ENCODE measurements around the gene GRID2IP.

Gene GRID2IP

DNA sequence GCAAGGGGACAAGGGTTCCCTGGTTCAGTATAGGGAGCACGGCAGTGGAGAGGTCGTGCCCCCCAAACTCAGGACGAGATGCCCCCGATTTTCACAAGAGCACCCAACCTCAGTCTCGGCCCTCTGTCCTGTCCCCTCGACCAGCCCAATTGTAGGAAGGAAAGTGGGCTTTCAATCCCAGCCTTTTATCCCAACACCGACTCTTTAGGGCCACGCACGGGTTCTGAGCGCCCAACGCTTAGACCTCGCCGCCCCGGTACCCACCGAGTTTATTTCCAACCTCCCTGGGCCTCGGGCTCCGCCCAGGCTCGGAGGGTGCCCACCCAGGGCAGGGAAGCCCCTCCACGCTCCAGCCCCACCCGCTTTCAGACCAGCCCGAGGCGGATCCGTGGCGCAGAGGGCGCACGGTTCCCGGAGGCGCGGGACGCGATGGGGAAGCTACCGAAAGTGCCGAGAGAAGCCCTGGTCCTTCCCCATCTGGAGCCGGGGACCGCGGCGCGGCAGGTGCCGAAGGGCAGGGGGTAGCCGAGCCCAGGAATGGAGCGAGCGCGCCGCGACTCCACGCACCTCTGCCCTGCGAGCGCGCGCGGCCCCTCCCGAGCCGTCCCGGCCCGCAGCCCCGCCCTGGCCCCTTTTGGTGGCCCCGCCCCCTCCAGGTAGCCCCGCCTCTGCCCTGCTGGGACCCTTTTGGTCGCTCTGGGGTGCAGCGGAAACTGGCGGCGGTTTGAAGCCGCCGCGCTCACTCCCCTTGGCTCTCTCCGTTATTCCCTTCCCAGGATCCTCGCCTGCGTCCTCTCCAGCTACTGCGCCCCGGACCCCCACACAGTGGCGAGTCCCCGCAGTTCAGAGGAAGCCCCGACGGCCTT lies 20.4 kb downstream of the GRID2IP start:
- H3K4me1 ChIP-seq (ENCODE audit: control insufficient read depth, low read depth, low read length): no peaks in the 10 kb centered on the region
- DNase-seq: peak; percentile 54
- H3K4me2 ChIP-seq (ENCODE audit: low read length): peak overlapping the region; percentile 47
- no peak overlapping the region for H4K8ac ChIP-seq (ENCODE audit: low read depth, low read length)
- H3K56ac ChIP-seq (ENCODE audit: low read length): peak overlapping the region; percentile 69
- no peak overlapping the region for H3K4ac ChIP-seq (ENCODE audit: low read depth, low read length)
- peak overlapping the region; percentile 58 for H3K9ac ChIP-seq (ENCODE audit: low read length)
- no peaks in the 10 kb centered on the region for H3K36me3 ChIP-seq (ENCODE audit: control insufficient read depth, insufficient read depth, low read length)
- no CpG with 5 or more reads among the region's 74 CpGs for WGBS (ENCODE audit: extremely low coverage, insufficient coverage, low lambda C conversion rate)
- no peak overlapping the region for H3K27ac ChIP-seq (ENCODE audit: low read depth, low read length)
- H2BK120ac ChIP-seq (ENCODE audit: low read depth, low read length): no peak overlapping the region
- H3K4me3 ChIP-seq (ENCODE audit: low read length): peak overlapping the region; percentile 55
- H3K79me1 ChIP-seq (ENCODE audit: low read length): no peaks in the 10 kb centered on the region
- H3K18ac ChIP-seq (ENCODE audit: low read length): peak overlapping the region; percentile 42
- no peak overlapping the region for H2AK5ac ChIP-seq (ENCODE audit: low read length)
- no peaks in the 10 kb centered on the region for H3K79me2 ChIP-seq (ENCODE audit: control insufficient read depth, insufficient read depth, low read length)
- H3K23ac ChIP-seq (ENCODE audit: low read length): no peak overlapping the region
- H4K5ac ChIP-seq (ENCODE audit: low read length): no peak overlapping the region
- H2BK15ac ChIP-seq (replicated peaks; ENCODE audit: low read depth): no peak overlapping the region
- H2BK5ac ChIP-seq (ENCODE audit: low read length): no peak overlapping the region
- peaks cover 8% of the 10 kb centered on the region for H3K27me3 ChIP-seq (ENCODE audit: insufficient read depth, low read length, poor library complexity)

DNA sequence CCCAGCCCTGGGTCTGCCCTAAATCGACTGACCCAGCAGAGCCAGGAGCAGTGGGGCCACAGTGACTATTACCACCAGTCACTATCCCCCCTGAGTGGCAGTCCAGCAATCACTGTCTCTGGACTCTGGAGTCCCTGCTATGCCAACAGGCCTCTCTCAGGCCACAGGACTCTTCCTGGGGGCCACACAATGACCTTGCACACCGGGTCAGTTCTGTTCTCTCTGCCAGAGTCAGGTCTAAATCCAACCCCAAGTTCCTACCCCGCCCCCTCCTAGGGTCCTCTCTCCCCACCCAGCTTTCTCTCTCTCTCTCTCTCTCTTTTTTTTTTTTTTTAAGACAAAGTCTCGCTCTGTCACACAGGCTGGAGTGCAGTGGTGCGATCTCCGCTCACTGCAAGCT lies 21.6 kb downstream of the GRID2IP start:
- no peak overlapping the region for H2BK5ac ChIP-seq (ENCODE audit: low read length)
- no peak overlapping the region for H3K4me3 ChIP-seq (ENCODE audit: low read length)
- H3K4me1 ChIP-seq (ENCODE audit: control insufficient read depth, low read depth, low read length): no peaks in the 10 kb centered on the region
- H3K36me3 ChIP-seq (ENCODE audit: control insufficient read depth, insufficient read depth, low read length): no peaks in the 10 kb centered on the region
- no peak overlapping the region for H2BK120ac ChIP-seq (ENCODE audit: low read depth, low read length)
- no peaks in the 10 kb centered on the region for H3K79me1 ChIP-seq (ENCODE audit: low read length)
- no peak overlapping the region for H3K4me2 ChIP-seq (ENCODE audit: low read length)
- no peak overlapping the region for H3K56ac ChIP-seq (ENCODE audit: low read length)
- H4K5ac ChIP-seq (ENCODE audit: low read length): no peak overlapping the region
- no peaks in the 10 kb centered on the region for H3K79me2 ChIP-seq (ENCODE audit: control insufficient read depth, insufficient read depth, low read length)
- no CpG with 5 or more reads among the region's 6 CpGs for WGBS (ENCODE audit: extremely low coverage, insufficient coverage, low lambda C conversion rate)
- H3K27me3 ChIP-seq (ENCODE audit: insufficient read depth, low read length, poor library complexity): peaks cover 8% of the 10 kb centered on the region
- no peak overlapping the region for H2BK15ac ChIP-seq (replicated peaks; ENCODE audit: low read depth)
- no peak for DNase-seq
- H4K8ac ChIP-seq (ENCODE audit: low read depth, low read length): no peak overlapping the region
- no peak overlapping the region for H3K4ac ChIP-seq (ENCODE audit: low read depth, low read length)
- H3K18ac ChIP-seq (ENCODE audit: low read length): no peak overlapping the region
- H2AK5ac ChIP-seq (ENCODE audit: low read length): no peak overlapping the region
- no peak overlapping the region for H3K27ac ChIP-seq (ENCODE audit: low read depth, low read length)
- H3K9ac ChIP-seq (ENCODE audit: low read length): no peak overlapping the region
- H3K23ac ChIP-seq (ENCODE audit: low read length): no peak overlapping the region

DNA sequence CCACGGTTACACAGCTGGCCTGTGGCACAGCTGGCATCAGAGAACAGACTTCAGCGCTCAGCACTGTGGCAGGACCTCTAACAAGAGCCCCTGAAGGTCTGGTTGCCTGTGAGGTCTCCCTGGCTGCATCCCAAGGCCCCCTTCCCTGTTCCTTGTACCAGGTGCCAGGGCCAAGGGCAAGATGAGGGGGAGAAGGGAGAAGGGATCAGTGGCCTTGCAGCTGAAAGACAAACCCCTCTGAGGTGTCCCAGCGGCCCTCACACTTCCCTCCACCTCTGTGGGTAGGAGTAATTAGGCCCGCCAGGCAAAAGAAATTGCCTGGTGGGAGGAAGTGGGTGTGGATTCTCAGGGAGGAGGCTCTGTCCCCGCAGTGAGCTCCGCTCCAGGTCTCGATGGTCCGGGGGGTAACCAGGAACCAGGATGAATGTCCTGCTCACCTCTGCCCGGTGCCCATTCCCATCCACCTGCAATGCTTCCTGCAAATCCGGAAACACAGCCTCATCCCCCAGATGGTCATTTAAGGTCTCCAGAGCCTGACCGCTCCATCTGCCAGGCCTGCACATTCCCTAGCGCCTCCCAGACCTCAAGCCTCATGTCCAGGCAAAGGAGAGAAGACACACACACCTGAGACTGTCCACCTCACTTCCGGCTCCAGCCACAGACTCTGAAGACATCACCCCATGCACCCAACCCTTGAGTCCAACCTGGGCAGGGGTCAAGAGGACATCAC lies 22.7 kb downstream of the GRID2IP start:
- Histone ChIP-seq H3K4me2 (ENCODE audit: low read length) (no peak overlapping the region), H3K79me2 (ENCODE audit: control insufficient read depth, insufficient read depth, low read length) (no peaks in the 10 kb centered on the region), H2BK5ac (ENCODE audit: low read length) (no peak overlapping the region), H3K27me3 (ENCODE audit: insufficient read depth, low read length, poor library complexity) (peaks cover 8% of the 10 kb centered on the region), H2AK5ac (ENCODE audit: low read length) (no peak overlapping the region), H3K27ac (ENCODE audit: low read depth, low read length) (no peak overlapping the region), H4K8ac (ENCODE audit: low read depth, low read length) (no peak overlapping the region), H3K23ac (ENCODE audit: low read length) (no peak overlapping the region), H3K4me1 (ENCODE audit: control insufficient read depth, low read depth, low read length) (no peaks in the 10 kb centered on the region), H2BK120ac (ENCODE audit: low read depth, low read length) (no peak overlapping the region), H3K4me3 (ENCODE audit: low read length) (no peak overlapping the region), H4K5ac (ENCODE audit: low read length) (no peak overlapping the region), H3K56ac (ENCODE audit: low read length) (no peak overlapping the region), H3K4ac (ENCODE audit: low read depth, low read length) (no peak overlapping the region), H2BK15ac (replicated peaks; ENCODE audit: low read depth) (no peak overlapping the region), H3K79me1 (ENCODE audit: low read length) (no peaks in the 10 kb centered on the region), H3K18ac (ENCODE audit: low read length) (no peak overlapping the region), H3K9ac (ENCODE audit: low read length) (no peak overlapping the region), H3K36me3 (ENCODE audit: control insufficient read depth, insufficient read depth, low read length) (no peaks in the 10 kb centered on the region)
- no CpG with 5 or more reads among the region's 13 CpGs for WGBS (ENCODE audit: extremely low coverage, insufficient coverage, low lambda C conversion rate)
- DNase-seq: no peak

DNA sequence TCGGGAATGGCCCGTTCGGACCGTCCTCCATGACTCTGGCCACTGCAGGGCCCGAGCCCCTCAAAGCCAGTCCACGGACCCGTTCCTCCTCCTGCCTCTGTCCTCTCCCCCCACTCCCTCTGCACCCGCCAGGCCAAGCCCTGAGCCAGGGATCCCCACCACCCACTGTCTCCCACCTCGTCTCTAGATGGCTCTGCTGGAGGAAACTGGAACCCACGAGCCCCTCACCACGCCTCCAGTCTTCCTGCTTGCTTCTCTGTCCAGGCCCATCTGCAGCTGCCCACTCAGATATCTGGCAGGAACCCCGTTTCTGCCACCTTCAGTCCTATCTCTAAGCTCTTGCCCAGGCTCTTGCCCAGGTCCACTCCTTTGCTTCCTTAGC lies 24.3 kb downstream of the GRID2IP start:
- H3K4me3 ChIP-seq (ENCODE audit: low read length): no peak overlapping the region
- H4K5ac ChIP-seq (ENCODE audit: low read length): no peak overlapping the region
- H3K23ac ChIP-seq (ENCODE audit: low read length): peak overlapping the region; percentile 66

DNA sequence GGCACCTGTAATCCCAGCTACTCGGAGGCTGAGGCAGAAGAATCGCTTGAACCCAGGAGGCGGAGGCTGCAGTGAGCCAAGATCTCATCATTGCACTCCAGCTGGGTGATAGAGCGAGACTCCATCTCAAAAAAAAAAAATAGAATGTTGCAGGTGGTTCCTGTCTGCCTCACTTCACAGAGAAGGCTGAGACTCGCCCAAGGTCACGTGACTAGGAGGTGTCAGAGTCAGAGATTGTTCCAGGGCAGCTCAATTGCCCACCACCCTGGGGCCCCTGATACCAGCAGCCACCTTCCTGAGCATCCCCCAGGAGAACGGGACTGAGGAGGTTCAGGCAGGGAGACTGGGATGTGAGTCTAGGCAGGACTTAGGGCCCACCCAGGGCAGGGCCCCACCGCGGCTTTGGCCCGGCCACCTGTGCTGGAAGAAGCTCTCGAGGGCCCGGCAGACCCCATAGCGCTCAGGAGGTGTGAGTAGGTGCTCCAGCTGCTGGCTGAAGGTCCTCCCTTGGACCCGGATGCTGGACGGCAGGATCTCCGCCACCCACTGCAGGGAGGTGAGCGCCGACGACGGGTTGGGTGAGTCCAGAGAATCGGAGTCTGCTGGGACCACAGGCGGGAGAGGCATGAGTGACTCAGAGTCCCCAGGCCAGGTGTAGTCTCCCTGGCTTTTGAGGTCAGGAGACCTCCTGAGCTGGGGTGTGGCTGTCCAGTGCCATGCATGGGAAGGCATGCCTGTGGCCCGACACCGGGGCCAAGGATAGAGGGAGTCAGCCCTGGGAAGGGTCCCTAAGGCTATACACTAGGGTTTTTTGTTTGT lies 30.9 kb downstream of the GRID2IP start:
- Histone ChIP-seq H3K27me3 (ENCODE audit: insufficient read depth, low read length, poor library complexity) (no peaks in the 10 kb centered on the region), H3K18ac (ENCODE audit: low read length) (no peak overlapping the region), H3K36me3 (ENCODE audit: control insufficient read depth, insufficient read depth, low read length) (no peaks in the 10 kb centered on the region), H3K23ac (ENCODE audit: low read length) (no peak overlapping the region), H3K79me2 (ENCODE audit: control insufficient read depth, insufficient read depth, low read length) (no peaks in the 10 kb centered on the region), H2BK15ac (replicated peaks; ENCODE audit: low read depth) (no peak overlapping the region), H4K8ac (ENCODE audit: low read depth, low read length) (no peak overlapping the region), H3K9ac (ENCODE audit: low read length) (no peak overlapping the region), H3K79me1 (ENCODE audit: low read length) (no peaks in the 10 kb centered on the region), H2AK5ac (ENCODE audit: low read length) (no peak overlapping the region), H3K4me3 (ENCODE audit: low read length) (no peak overlapping the region), H3K4me2 (ENCODE audit: low read length) (no peak overlapping the region), H3K56ac (ENCODE audit: low read length) (no peak overlapping the region), H4K5ac (ENCODE audit: low read length) (no peak overlapping the region), H3K27ac (ENCODE audit: low read depth, low read length) (no peak overlapping the region), H2BK120ac (ENCODE audit: low read depth, low read length) (no peak overlapping the region), H3K4ac (ENCODE audit: low read depth, low read length) (no peak overlapping the region), H2BK5ac (ENCODE audit: low read length) (no peak overlapping the region), H3K4me1 (ENCODE audit: control insufficient read depth, low read depth, low read length) (no peaks in the 10 kb centered on the region)
- DNase-seq: no peak
- WGBS (ENCODE audit: extremely low coverage, insufficient coverage, low lambda C conversion rate): no CpG with 5 or more reads among the region's 24 CpGs

More for the DNA sequence above, 24.3 kb downstream of the GRID2IP start:
- Histone ChIP-seq H4K8ac (ENCODE audit: low read depth, low read length) (no peak overlapping the region), H3K79me1 (ENCODE audit: low read length) (no peaks in the 10 kb centered on the region), H3K27me3 (ENCODE audit: insufficient read depth, low read length, poor library complexity) (peaks cover 8% of the 10 kb centered on the region), H3K4me2 (ENCODE audit: low read length) (peak overlapping the region; percentile 56), H3K4me1 (ENCODE audit: control insufficient read depth, low read depth, low read length) (no peaks in the 10 kb centered on the region), H2BK15ac (replicated peaks; ENCODE audit: low read depth) (no peak overlapping the region), H3K56ac (ENCODE audit: low read length) (peak overlapping the region; percentile 80), H3K79me2 (ENCODE audit: control insufficient read depth, insufficient read depth, low read length) (no peaks in the 10 kb centered on the region), H2AK5ac (ENCODE audit: low read length) (no peak overlapping the region), H3K36me3 (ENCODE audit: control insufficient read depth, insufficient read depth, low read length) (no peaks in the 10 kb centered on the region), H3K27ac (ENCODE audit: low read depth, low read length) (no peak overlapping the region), H3K9ac (ENCODE audit: low read length) (peak overlapping the region; percentile 59), H2BK120ac (ENCODE audit: low read depth, low read length) (no peak overlapping the region), H2BK5ac (ENCODE audit: low read length) (no peak overlapping the region), H3K4ac (ENCODE audit: low read depth, low read length) (no peak overlapping the region), H3K18ac (ENCODE audit: low read length) (no peak overlapping the region)
- no peak for DNase-seq
- no CpG with 5 or more reads among the region's 12 CpGs for WGBS (ENCODE audit: extremely low coverage, insufficient coverage, low lambda C conversion rate)
